HepG2 (cell line): ENCODE results near the gene UBE2U. TPM values are rescaled to one million over a fixed set of nuclear protein-coding genes. Genes with fewer than 3 reads are reported as not detected.
"Not testable (repeated sequence)": the region's sequence is repeated elsewhere in the genome, so short reads cannot be mapped to it uniquely, and the experiment has no call there.

Experiments
- ATAC-seq: fragments of 200-7000 bp; cut with Tn5 transposase; 3 replicates; pipeline ENCODE4 v1.9.1; 2020; ENCODE audit warnings: mild to moderate bottlenecking, moderate library complexity
- BruUV-seq: library from RNA; stranded (reverse); fragments of 400-500 nt; replicated peaks from 2 replicates; lab custom pipeline; 2021; lab: Mats Ljungman, UMichigan
- CTCF ChIA-PET: fragments of 300-600 bp; formaldehyde crosslinking; extraction: SDS; loops from one replicate; lab custom pipeline; 2021; ENCODE audit warnings: low total read pairs, inconsistent platforms, low intra/inter-chr PET ratio; lab: Yijun Ruan, JAX
- POLR2A ChIA-PET: fragments of 350-600 bp; sonication (Branson Sonifier 250); formaldehyde crosslinking; loops from one replicate; lab custom pipeline; 2020; ENCODE audit warnings: antibody characterized with exemption, inconsistent platforms; lab: Yijun Ruan, JAX
- DNase-seq: peaks from one replicate; pipeline ENCODE4 v3.0.0-alpha.2; 2015; ENCODE audit warnings: low spot score
- FAIRE-seq: peaks from 3 replicates; lab custom pipeline; 2011; peaks lifted over from hg19 to GRCh38; lab: Jason Lieb, UNC
- H2AFZ ChIP-seq: one replicate; pipeline ENCODE4 v1.6.1; 2011; ENCODE audit warnings: low read length, inconsistent platforms
- H3K27ac ChIP-seq: fragments of 300-600 bp; 3 replicates; pipeline ENCODE4 v1.8.0; 2011; ENCODE audit warnings: mixed run types, mild to moderate bottlenecking, mixed read lengths, low read length, inconsistent platforms; ENCODE audit not compliant: insufficient read depth; ENCODE audit errors: extremely low read length
- H3K27me3 ChIP-seq, 2 experiments: fragments of 200-600 bp in 1 of 2; 2 replicates in 1 of 2; 3 replicates in 1 of 2; pipeline versions ENCODE4 v1.6.0 to v1.8.0; 2011; ENCODE audit warnings: low read length in 2 of 2, mild to moderate bottlenecking in 2 of 2, moderate library complexity in 2 of 2, inconsistent platforms in 1 of 2; ENCODE audit not compliant: insufficient read depth in 2 of 2, control insufficient read depth in 1 of 2
- H3K36me3 ChIP-seq, 2 experiments: fragments of 200-600 bp in 1 of 2; replicated peaks in 1 of 2; 2 replicates in 1 of 2; 3 replicates in 1 of 2; pipeline versions ENCODE4 v1.5.1 to v1.8.0; 2011; ENCODE audit warnings: low read length in 2 of 2, inconsistent platforms in 1 of 2; ENCODE audit not compliant: insufficient read depth in 2 of 2, control insufficient read depth in 1 of 2
- H3K4me1 ChIP-seq: 2 replicates; pipeline ENCODE4 v1.5.1; 2012; ENCODE audit warnings: low read length, inconsistent platforms; ENCODE audit not compliant: insufficient read depth
- H3K4me2 ChIP-seq: 2 replicates; pipeline ENCODE4 v1.6.0; 2011; ENCODE audit warnings: low read depth, low read length, inconsistent platforms
- H3K4me3 ChIP-seq, 3 experiments: fragments of 200-600 bp in 1 of 3; sonication (generic), shearing (Covaris generic) in 1 of 3; replicated peaks in 1 of 3; 2 replicates each; pipeline ENCODE4 v1.5.1; 2011 to 2016; ENCODE audit warnings: low read length in 3 of 3, inconsistent platforms in 2 of 3, low read depth in 2 of 3, mild to moderate bottlenecking in 2 of 3, control low read depth in 1 of 3, mixed read lengths in 1 of 3; ENCODE audit not compliant: insufficient read depth in 1 of 3
- H3K79me2 ChIP-seq: one replicate; pipeline ENCODE4 v1.6.1; 2011; ENCODE audit warnings: low read length, inconsistent platforms; ENCODE audit not compliant: insufficient read depth
- H3K9ac ChIP-seq: 2 replicates; pipeline ENCODE4 v1.6.0; 2011; ENCODE audit warnings: mild to moderate bottlenecking, low read depth, low read length, inconsistent platforms; ENCODE audit not compliant: insufficient read depth
- H3K9me3 ChIP-seq: 2 replicates; pipeline ENCODE4 v1.5.1; 2012; ENCODE audit warnings: mild to moderate bottlenecking, low read length
- H4K20me1 ChIP-seq: 2 replicates; pipeline ENCODE4 v1.6.0; 2011; ENCODE audit warnings: inconsistent platforms, mild to moderate bottlenecking, low read length, moderate library complexity; ENCODE audit not compliant: insufficient read depth
- KDM5B ChIP-seq: sonication (generic); formaldehyde crosslinking; IDR thresholded peaks from 2 replicates; pipeline ENCODE4 v1.4.0; 2020; ENCODE audit warnings: missing genetic modification reagents, mild to moderate bottlenecking, borderline replicate concordance
- KLF13 ChIP-seq: sonication (generic); formaldehyde crosslinking; IDR thresholded peaks from 2 replicates; pipeline ENCODE4 v1.4.0; 2020; ENCODE audit warnings: mild to moderate bottlenecking, missing genetic modification reagents
- MAFF ChIP-seq: IDR thresholded peaks from 2 replicates; pipeline ENCODE4 v1.6.1; 2011; ENCODE audit warnings: low read depth, low read length, improper control_type of control experiment
- MAFK ChIP-seq, 2 experiments: IDR thresholded peaks in 1 of 2; conservative IDR thresholded peaks in 1 of 2; 2 replicates each; pipeline ENCODE4 v1.6.1; 2011; ENCODE audit warnings: improper control_type of control experiment in 2 of 2, low read length in 2 of 2
- SSRP1 ChIP-seq: IDR thresholded peaks from 2 replicates; pipeline ENCODE4 v1.6.1; 2016; ENCODE audit warnings: control low read depth
- ZNF160 ChIP-seq: sonication (generic); formaldehyde crosslinking; IDR thresholded peaks from 2 replicates; pipeline ENCODE4 v1.8.0; 2022; ENCODE audit warnings: mild to moderate bottlenecking, inconsistent platforms, missing genetic modification reagents
- ZNF34 ChIP-seq: sonication (generic); formaldehyde crosslinking; IDR thresholded peaks from 2 replicates; pipeline ENCODE4 v1.4.0; 2020; ENCODE audit warnings: mild to moderate bottlenecking, missing genetic modification reagents, borderline replicate concordance
- WGBS: methylation state at CpG from one replicate; pipeline ENCODE4 v1.1.6; 2017; ENCODE audit warnings: low lambda C conversion rate; 5-methylcytosine and 5-hydroxymethylcytosine counted together
- in situ Hi-C: cut with HindIII; loops from 2 replicates; pipeline ENCODE4 v1.10.0; 2017; ENCODE audit warnings: low pct_unique_long_range_greater_than_20kb; ENCODE audit not compliant: extremely low pct_ligation_motif_present
- intact Hi-C: fragments of 100-400 bp; cut with micrococcal nuclease; formaldehyde crosslinking; loops from one replicate; pipeline ENCODE4 v1.10.0; 2022; ENCODE audit not compliant: unreplicated experiment
- polyA plus RNA-seq, 8 experiments: library from polyadenylated mRNA; depleted of rRNA in 3 of 8; stranded (reverse) in 7 of 8; unstranded in 1 of 8; fragments of >200 nt; fragmentation: Illumina TruSeq in 4 of 8; extraction: Trizol in 4 of 8; gene quantifications; 2 replicates each; pipeline versions ENCODE4 v1.2.1 to v1.2.3, GENCODE V29; 2011 to 2016; ENCODE audit warnings: low read depth in 4 of 8, missing spikeins in 1 of 8, mixed read lengths in 1 of 8; ENCODE audit not compliant: insufficient read depth in 1 of 8
- total RNA-seq, 5 experiments: library from RNA; depleted of rRNA; stranded (reverse); fragments of >200 nt; fragmentation: Illumina TruSeq; extraction: Trizol; gene quantifications; 2 replicates each; pipeline ENCODE4 v1.2.3, GENCODE V29; 2016; ENCODE audit warnings: low read depth in 1 of 5

The UBE2U gene
- total and polyA plus RNA-seq, 2 of the 13 experiments (the other 11 are each of a cell fraction or from before 2014, with no cell fraction given), result not detected

- no peak for DNase-seq
- peak; percentile 82 for ATAC-seq
- Histone ChIP-seq H3K9ac (no peak overlapping the region), H3K4me1 (no peaks in the 10 kb centered on the region), H3K79me2 (no peaks in the 10 kb centered on the region), H3K4me3 (no peak overlapping the region), H2AFZ (no peak overlapping the region), H3K9me3 (no peaks in the 10 kb centered on the region), H3K36me3 (no peaks in the 10 kb centered on the region), H3K4me2 (no peak overlapping the region), H3K27me3 (0 out of 5 replicates have a peak, but pooled peaks cover 0 to 3% of the 10 kb centered on the region in 2 experiments)
- WGBS, result 7% methylated on average over 3 of the region's 3 CpGs
- BruUV-seq, result no TSS peak
- no peak for FAIRE-seq
- ChIA-PET POLR2A (no interaction called here), CTCF (no interaction called here)
- in situ Hi-C loops, result no loop called here
- TF ChIP-seq KLF13 (CRISPR knock-in tag), result no peak
- no peak for TF ChIP-seq KDM5B (CRISPR knock-in tag)
- TF ChIP-seq SSRP1 (CRISPR knock-in tag), result no peak
- no peak for TF ChIP-seq ZNF160 (CRISPR knock-in tag)
- TF ChIP-seq ZNF34 (CRISPR knock-in tag), result no peak
- TF ChIP-seq MAFK (conservative IDR thresholded peaks at IDR 0.05 in 1 of 2, IDR thresholded peaks at IDR 0.05 in 1 of 2; ENCODE audit: low read length in 2 of 2), result peak; percentile 76 to 83
- peak; percentile 72 for TF ChIP-seq MAFF
- TF ChIP-seq, all 625 proteins: peak for 2
- intact Hi-C loops, result no loop called here
- no peaks in the 10 kb centered on the region for H4K20me1 ChIP-seq
- H3K27ac ChIP-seq, result no peak overlapping the region
Measured at GRCh38 chr1:64251971-64252370, 48.5 kb downstream of the UBE2U start.

GRCh38 chr1:64257233-64257632 is 53.8 kb downstream of the UBE2U start:
- CTCF ChIA-PET, H3K4me2 ChIP-seq, H3K27me3 ChIP-seq, H3K9me3 ChIP-seq, H3K4me3 ChIP-seq, H2AFZ ChIP-seq, H3K9ac ChIP-seq, FAIRE-seq, BruUV-seq, in situ Hi-C loops, H3K79me2 ChIP-seq, H4K20me1 ChIP-seq, intact Hi-C loops, ATAC-seq, POLR2A ChIA-PET, H3K27ac ChIP-seq, H3K4me1 ChIP-seq, H3K36me3 ChIP-seq, DNase-seq: not testable (repeated sequence)
- WGBS, result 3% methylated on average over 2 of the region's 2 CpGs

- H3K79me2 ChIP-seq, H3K9ac ChIP-seq, H3K4me3 ChIP-seq, ATAC-seq, BruUV-seq, H3K9me3 ChIP-seq, CTCF ChIA-PET, H3K27me3 ChIP-seq, H3K36me3 ChIP-seq, in situ Hi-C loops, intact Hi-C loops, H3K4me1 ChIP-seq, H2AFZ ChIP-seq, H3K27ac ChIP-seq, FAIRE-seq, POLR2A ChIA-PET, H4K20me1 ChIP-seq, DNase-seq, H3K4me2 ChIP-seq: not testable (repeated sequence)
- 49% methylated on average over 2 of the region's 2 CpGs for WGBS
Measured at GRCh38 chr1:64258444-64258843, 55.0 kb downstream of the UBE2U start.
